HFFc6 (cell line): Measurements from ENCODE around the gene GSN. TPM values are rescaled to one million over a fixed set of nuclear protein-coding genes. Genes with fewer than 3 reads are reported as not detected.
A peak's percentile ranks its signal among the peaks of the same experiment; 100 is the strongest.

ENCODE experiments used
- DNase-seq: peaks from one replicate; pipeline ENCODE4 v3.0.0-alpha.2; 2018
- H3K27ac Mint-ChIP-seq: 2 replicates; pipeline ENCODE4 v1.8.0; 2020; ENCODE audit warnings: mild to moderate bottlenecking, mixed read lengths
- H3K27me3 Mint-ChIP-seq: 2 replicates; pipeline ENCODE4 v1.8.0; 2021; ENCODE audit warnings: mild to moderate bottlenecking, moderate library complexity, mixed read lengths; ENCODE audit not compliant: insufficient read depth
- H3K36me3 Mint-ChIP-seq: 2 replicates; pipeline ENCODE4 v1.8.0; 2021; ENCODE audit warnings: low read depth, mixed read lengths
- H3K4me1 Mint-ChIP-seq: 2 replicates; pipeline ENCODE4 v1.8.0; 2020; ENCODE audit warnings: low read depth, mixed read lengths
- H3K4me3 Mint-ChIP-seq: 2 replicates; pipeline ENCODE4 v1.8.0; 2020; ENCODE audit warnings: mild to moderate bottlenecking, moderate library complexity, mixed read lengths
- H3K9me3 Mint-ChIP-seq: 2 replicates; pipeline ENCODE4 v1.8.0; 2020; ENCODE audit warnings: mild to moderate bottlenecking, mixed read lengths
- total RNA-seq, 6 experiments: library from RNA; stranded (reverse); fragmentation: NEBNext Ultra II Directional; extraction: Animal tissue kit (Norgen Biotek cat#: 25700); gene quantifications; 2 replicates in 1 of 6; 3 replicates in 5 of 6; pipeline ENCODE4 v1.2.3, GENCODE V29; 2021
- TF ChIP-seq, protein P1 (sequence below): fragments of 200-600 bp; sonication (generic); IDR thresholded peaks from 2 replicates; pipeline ENCODE4 v1.5.0; 2021; ENCODE audit warnings: antibody characterized with exemption, mild to moderate bottlenecking

GSN gene
- total RNA-seq, 6 experiments from 2014 or later = 288 to 394 (median 318) TPM

DNA sequence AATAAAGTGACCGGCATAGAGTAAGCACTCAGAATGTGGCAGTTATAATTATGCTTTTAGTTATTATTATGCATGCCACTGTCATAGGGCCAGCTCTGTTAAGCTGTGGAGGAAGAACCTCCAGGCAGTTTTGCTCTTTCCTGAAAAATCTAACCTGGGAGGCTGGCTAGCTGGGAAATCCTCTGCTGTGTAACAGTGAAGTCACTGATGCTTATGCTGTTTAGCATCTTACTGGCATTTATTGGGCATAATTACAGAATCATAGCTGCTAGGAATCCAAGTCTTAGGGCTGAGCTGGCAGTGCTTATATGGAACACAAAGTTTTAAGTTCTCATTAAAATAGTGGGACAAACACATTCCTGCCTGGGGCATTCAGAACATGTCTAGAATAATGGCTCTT is 5.5 kb upstream of the GSN start:
- TF ChIP-seq, protein P1, sequence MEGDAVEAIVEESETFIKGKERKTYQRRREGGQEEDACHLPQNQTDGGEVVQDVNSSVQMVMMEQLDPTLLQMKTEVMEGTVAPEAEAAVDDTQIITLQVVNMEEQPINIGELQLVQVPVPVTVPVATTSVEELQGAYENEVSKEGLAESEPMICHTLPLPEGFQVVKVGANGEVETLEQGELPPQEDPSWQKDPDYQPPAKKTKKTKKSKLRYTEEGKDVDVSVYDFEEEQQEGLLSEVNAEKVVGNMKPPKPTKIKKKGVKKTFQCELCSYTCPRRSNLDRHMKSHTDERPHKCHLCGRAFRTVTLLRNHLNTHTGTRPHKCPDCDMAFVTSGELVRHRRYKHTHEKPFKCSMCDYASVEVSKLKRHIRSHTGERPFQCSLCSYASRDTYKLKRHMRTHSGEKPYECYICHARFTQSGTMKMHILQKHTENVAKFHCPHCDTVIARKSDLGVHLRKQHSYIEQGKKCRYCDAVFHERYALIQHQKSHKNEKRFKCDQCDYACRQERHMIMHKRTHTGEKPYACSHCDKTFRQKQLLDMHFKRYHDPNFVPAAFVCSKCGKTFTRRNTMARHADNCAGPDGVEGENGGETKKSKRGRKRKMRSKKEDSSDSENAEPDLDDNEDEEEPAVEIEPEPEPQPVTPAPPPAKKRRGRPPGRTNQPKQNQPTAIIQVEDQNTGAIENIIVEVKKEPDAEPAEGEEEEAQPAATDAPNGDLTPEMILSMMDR = no peak
- DNase-seq = peak; percentile 49

DNA sequence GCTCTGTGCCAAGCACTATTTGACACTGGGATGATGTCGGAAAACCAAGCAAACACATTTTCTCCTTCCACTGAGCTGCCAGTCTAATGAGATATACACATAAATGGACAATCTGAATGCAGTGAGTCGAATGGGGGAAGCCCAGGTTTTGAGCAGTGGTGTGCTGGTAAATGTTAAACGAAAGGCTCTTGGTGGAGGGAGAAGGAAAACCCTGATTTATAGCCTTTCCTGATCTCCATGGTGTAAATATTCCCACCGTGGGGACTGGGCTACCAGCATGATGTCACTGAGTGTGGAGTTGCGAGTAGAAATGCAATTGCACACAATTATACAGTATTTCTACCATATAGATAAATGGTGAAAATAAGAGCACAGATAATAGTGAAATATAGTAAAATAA is 5.0 kb upstream of the GSN start:
- H3K27me3 Mint-ChIP-seq = peaks cover 2% of the 10 kb centered on the region
- peak overlapping the region; percentile 42; the same call in 1 of the 2 replicates for H3K27ac Mint-ChIP-seq
- no peak for DNase-seq
- TF ChIP-seq, protein P1 = no peak
- H3K9me3 Mint-ChIP-seq = no peaks in the 10 kb centered on the region
- H3K36me3 Mint-ChIP-seq = 0 out of 2 replicates have a peak, but pooled peaks cover 4% of the 10 kb centered on the region
- H3K4me1 Mint-ChIP-seq = peaks cover 72% of the 10 kb centered on the region
- H3K4me3 Mint-ChIP-seq = no peak overlapping the region

More for the DNA sequence above, 5.5 kb upstream of the GSN start:
- Mint-ChIP-seq H3K4me1 (peaks cover 73% of the 10 kb centered on the region), H3K27ac (peak overlapping the region; percentile 42), H3K36me3 (0 out of 2 replicates have a peak, but pooled peaks cover 4% of the 10 kb centered on the region), H3K4me3 (no peak overlapping the region; the same call in 1 of the 2 replicates), H3K9me3 (no peaks in the 10 kb centered on the region), H3K27me3 (peaks cover 4% of the 10 kb centered on the region; the same call in 1 of the 2 replicates)

GRCh38 chr9:121266356-121266755 is 1.6 kb upstream of the GSN start:
- TF ChIP-seq, protein P1 = no peak
- DNase-seq = no peak
- H3K27me3 Mint-ChIP-seq = peaks cover 1% of the 10 kb centered on the region
- H3K36me3 Mint-ChIP-seq = peaks cover 9% of the 10 kb centered on the region
- no peaks in the 10 kb centered on the region for H3K9me3 Mint-ChIP-seq
- peaks cover 65% of the 10 kb centered on the region for H3K4me1 Mint-ChIP-seq
- no peak overlapping the region for H3K27ac Mint-ChIP-seq
- no peak overlapping the region for H3K4me3 Mint-ChIP-seq

GRCh38 chr9:121266906-121267650 is 884 bp upstream of the GSN start:
- no peaks in the 10 kb centered on the region for H3K9me3 Mint-ChIP-seq
- H3K4me3 Mint-ChIP-seq = peak overlapping the region; percentile 87
- TF ChIP-seq, protein P1 = no peak
- H3K4me1 Mint-ChIP-seq = peaks cover 65% of the 10 kb centered on the region
- peaks cover 9% of the 10 kb centered on the region for H3K36me3 Mint-ChIP-seq
- H3K27me3 Mint-ChIP-seq = peaks cover 1% of the 10 kb centered on the region
- no peak for DNase-seq
- no peak overlapping the region; the same call in 1 of the 2 replicates for H3K27ac Mint-ChIP-seq

- H3K4me1 Mint-ChIP-seq = peaks cover 64% of the 10 kb centered on the region
- no peak for DNase-seq
- peak overlapping the region; percentile 90 for H3K27ac Mint-ChIP-seq
Observed at GRCh38 chr9:121268598-121268850, 562 bp downstream of the GSN start.

More at GRCh38 chr9:121268598-121268850, 562 bp downstream of the GSN start:
- Mint-ChIP-seq H3K9me3 (no peaks in the 10 kb centered on the region), H3K36me3 (peaks cover 17% of the 10 kb centered on the region), H3K27me3 (peaks cover 1% of the 10 kb centered on the region), H3K4me3 (peak overlapping the region; percentile 92)
- TF ChIP-seq, protein P1 = no peak
